GM19372 (cell line): ENCODE data around the gene ADGRV1.
A peak's percentile ranks its signal among the peaks of the same experiment; 100 is the strongest.
"Not testable (repeated sequence)": the region's sequence is repeated elsewhere in the genome, so short reads cannot be mapped to it uniquely, and the experiment has no call there.

ENCODE experiments used
- ATAC-seq: cut with Tn5 transposase; IDR thresholded peaks from one replicate; pipeline ENCODE4 v1.9.1; 2021; ENCODE audit warnings: mild to moderate bottlenecking, low read depth, moderate library complexity; ENCODE audit not compliant: unreplicated experiment

ADGRV1 gene

GRCh38 chr5:91042247-91042935 is 483.8 kb downstream of the ADGRV1 start:
- no peak for ATAC-seq

- no peak for ATAC-seq
Observed at GRCh38 chr5:91042936-91043255, 484.3 kb downstream of the ADGRV1 start.

DNA sequence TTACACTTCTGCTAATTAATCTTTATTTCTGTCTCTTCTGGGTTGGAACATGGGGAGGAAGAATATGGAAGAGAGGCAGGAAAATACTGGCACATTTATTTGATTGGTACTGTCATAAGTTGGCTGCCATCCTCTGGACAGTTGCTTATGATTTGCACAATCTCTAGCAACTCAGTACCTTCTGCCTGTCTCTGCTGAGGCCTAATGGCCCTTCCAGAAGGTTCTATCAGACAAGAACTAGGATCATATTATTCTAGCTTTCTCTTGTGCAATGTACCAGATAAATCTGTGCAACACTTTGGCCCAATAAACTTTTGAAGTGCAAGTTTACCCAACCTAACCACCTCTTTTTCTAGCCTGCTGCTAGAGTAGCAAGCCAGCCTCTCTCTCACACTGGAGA is 489.5 kb downstream of the ADGRV1 start:
- no peak for ATAC-seq

- ATAC-seq, result no peak
Observed at GRCh38 chr5:91049112-91049511, 490.5 kb downstream of the ADGRV1 start.

- no peak for ATAC-seq
Observed at GRCh38 chr5:91049800-91050199, 491.2 kb downstream of the ADGRV1 start.

DNA sequence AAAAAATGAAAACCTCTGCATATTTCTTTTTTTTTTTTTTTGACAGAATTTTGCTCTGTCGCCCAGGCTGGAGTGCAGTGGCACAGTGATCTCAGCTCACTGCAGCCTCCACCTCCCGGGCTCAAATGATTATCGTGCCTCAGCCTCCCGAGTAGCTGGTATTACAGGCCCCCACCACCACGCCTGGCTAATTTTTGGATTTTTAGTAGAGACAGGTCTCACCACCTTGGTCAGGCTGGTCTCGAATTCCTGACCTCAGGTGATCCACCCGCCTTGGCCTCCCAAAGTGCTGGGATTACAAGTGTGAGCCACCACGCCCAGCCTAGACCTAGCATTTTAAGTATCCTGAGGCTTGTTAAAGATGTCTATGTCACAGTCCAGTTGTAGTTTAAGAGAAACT is 493.8 kb downstream of the ADGRV1 start:
- ATAC-seq, result not testable (repeated sequence)

- ATAC-seq, result no peak
Observed at GRCh38 chr5:91052977-91053740, 494.6 kb downstream of the ADGRV1 start.

DNA sequence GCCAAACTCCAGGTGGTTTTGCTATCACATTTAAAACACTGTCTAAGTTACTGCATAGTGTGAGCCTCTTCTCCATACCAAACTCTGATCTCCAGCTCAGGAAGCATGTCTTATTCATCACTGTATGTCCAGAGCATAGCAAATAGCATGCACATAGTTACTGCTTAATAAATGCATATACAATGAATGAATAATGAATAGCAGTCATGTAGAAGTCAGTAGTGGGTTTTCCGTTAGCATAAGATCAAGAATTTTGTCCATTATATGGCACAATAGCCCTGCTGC is 495.1 kb downstream of the ADGRV1 start:
- no peak for ATAC-seq

- no peak for ATAC-seq
Observed at GRCh38 chr5:91058155-91058554, 499.6 kb downstream of the ADGRV1 start.

DNA sequence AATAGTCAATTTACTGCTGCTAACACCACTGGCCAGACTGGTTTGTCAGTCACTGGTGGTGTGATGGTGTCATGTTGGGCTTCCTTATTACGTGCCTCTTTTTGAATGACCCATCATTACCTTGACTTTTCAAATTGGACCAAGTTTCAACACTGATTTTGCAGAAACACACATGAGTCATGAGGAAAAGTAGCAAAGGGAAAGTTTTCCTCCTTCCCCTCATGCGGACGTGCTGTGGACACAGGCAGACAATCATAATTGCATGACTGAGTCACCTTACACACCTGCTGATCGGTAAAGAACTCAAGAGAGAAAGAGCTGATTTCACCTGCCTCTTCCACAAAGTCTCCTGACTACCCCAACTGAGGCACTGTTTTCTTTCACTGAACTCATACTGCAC is 500.0 kb downstream of the ADGRV1 start:
- no peak for ATAC-seq

DNA sequence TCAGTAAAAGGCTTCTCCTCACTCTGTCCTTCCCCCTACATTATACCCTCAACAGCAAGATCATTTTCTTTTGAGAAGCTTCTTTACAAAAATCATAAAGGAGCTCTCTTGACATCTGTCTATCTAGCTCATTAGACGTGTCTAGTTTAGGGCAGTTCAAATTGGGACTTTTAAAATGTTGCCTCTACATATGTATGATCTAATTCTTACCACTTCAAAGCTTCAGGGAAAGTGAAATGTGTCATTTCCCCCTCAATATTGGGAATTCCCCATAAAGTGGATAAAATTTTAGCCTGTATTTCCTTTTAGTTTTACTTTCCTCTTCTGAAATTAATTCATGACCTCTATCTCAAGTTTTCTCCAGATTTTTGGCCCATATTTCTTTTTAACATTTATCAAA is 500.8 kb downstream of the ADGRV1 start:
- ATAC-seq, result peak; percentile 78

DNA sequence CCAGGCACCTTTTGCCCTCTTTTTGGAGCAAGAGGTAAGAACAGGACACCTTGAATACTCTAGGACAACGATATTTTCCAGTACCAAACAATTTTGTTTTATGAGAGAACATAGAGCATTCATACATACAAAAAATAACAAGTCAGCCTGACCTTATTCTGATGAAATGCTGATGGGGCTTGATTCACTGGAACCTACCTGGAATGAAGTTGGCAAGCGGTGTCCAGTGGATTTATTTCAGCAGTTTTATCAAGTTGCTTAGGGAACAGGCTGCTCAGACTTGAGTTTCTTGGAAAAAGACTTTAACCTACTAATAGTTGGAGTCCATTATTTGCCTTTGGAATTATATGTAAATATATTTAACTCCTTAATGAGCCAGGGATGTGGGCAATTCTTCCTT is 502.5 kb downstream of the ADGRV1 start:
- ATAC-seq, result no peak

- no peak for ATAC-seq
Observed at GRCh38 chr5:91061946-91062562, 503.5 kb downstream of the ADGRV1 start.

- ATAC-seq, result not testable (repeated sequence)
Observed at GRCh38 chr5:91063098-91063690, 504.6 kb downstream of the ADGRV1 start.

DNA sequence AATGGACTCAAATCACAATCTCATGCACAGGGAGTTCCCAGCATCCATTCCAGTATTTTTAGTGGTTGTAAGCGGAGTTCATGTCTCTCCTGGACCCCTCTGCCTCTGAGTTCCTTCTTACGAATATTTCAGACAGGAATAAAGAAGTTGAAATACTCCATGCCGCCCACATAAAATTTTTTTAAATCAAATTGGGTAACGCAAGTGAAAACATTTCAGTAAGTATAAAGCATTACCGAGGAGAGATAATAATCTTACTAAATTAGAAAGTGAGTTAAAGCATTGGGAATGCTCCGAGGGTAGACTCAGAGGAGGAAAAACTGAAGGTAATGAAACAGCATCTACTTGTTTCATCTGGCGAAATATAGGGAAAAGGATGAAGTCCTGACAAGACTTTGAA is 506.9 kb downstream of the ADGRV1 start:
- ATAC-seq, result no peak

DNA sequence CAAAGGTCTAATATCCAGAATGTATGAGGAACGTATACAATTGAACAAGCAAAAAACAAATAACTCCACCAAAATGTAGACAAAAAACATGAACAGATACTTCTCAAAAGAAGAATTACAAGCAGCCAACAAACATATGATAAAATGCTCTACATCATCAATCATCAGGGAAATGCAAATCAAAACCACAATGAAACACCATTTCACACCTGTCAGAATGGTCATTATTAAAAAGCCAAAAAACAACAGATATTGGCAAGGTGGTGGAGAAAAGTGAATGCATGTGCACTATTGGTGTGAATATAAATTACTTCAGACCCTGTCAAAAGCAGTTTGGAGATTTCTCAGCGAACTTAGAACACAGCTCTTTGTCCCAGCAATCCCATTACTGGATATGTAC is 510.8 kb downstream of the ADGRV1 start:
- ATAC-seq, result no peak

- ATAC-seq, result no peak
Observed at GRCh38 chr5:91070761-91071550, 512.4 kb downstream of the ADGRV1 start.

DNA sequence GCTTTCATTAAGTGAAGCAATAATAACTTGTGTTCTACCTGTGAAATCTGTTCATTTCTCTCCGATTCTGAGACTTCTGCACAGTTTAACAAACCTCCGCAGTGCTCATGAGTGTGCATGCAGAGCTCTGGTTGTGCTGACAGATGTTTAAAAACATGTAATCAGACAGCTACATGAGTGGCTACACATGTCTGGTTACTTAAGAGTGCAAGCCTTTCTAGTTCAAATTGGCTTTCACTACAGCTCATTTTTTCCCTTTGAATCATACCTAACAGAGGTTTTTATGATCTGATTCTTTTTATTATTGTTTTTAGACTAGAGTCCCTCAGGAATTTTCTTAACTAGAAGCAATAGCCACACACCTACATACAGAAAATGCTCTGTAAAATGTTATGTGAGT is 514.3 kb downstream of the ADGRV1 start:
- ATAC-seq, result no peak

DNA sequence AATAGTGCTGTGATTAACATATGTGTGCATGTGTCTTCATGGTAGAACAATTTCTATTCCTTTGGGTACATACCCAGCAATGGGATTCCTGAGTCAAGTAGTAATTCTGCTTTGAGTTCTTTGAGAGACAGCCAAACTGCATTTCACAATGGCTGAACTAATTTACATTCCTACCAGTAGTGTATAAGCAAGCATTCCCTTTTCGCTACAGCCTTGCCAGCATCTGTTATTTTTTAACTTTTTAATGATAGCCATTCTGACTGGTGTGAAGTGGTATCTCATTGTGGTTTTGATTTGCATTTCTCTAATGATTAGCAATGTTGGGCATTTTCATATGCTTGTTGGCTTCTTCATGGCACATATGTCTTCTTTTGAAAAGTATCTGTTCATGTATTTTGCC is 516.0 kb downstream of the ADGRV1 start:
- no peak for ATAC-seq

DNA sequence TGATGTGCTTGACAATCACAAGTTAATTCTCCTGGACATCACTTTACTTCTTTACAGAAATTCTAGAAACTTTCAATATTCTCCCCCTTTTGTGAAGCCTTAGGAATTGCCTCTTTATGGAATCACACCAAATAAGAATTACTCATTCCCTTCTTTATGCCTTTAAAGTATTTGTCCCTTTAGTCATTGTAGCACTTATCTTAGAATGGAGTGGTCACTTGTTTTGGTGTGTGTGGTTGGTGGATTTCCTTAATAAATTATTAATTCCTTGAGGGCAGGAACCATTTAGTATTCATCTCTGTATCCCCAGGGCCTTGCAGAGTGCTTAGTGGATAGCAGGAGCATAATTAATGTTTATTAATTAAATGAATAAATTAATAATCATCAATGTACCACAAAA is 517.5 kb downstream of the ADGRV1 start:
- no peak for ATAC-seq

- no peak for ATAC-seq
Observed at GRCh38 chr5:91077623-91078022, 519.0 kb downstream of the ADGRV1 start.
